GM19193 (cell line): Measurements from ENCODE around the gene MARCHF3.
A peak's percentile ranks its signal among the peaks of the same experiment; 100 is the strongest.

Source experiments
- POLR2A ChIP-seq: IDR thresholded peaks from 4 replicates; pipeline ENCODE4 v1.6.1; 2011; ENCODE audit not compliant: insufficient read depth, insufficient read length; ENCODE audit errors: extremely low read depth

The MARCHF3 gene

DNA sequence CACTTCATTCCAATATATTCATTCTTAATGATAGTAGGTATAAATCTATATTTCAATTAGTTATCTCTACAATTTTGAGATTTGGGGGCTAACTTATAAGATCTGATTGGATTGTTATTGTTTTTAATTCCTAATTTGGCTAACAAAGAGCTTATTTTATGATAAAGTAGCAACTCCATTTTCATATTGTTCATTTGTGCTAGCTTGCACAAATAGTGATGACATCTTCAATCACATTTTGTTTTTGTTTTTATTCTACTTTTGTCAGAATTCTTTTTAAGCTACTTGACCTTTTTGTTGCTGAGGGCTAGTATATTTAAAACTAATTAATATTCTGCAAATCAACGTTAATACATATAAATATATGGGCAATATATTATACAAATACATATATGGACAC is 22.8 kb downstream of the MARCHF3 start:
- no peak for TF ChIP-seq POLR2A

DNA sequence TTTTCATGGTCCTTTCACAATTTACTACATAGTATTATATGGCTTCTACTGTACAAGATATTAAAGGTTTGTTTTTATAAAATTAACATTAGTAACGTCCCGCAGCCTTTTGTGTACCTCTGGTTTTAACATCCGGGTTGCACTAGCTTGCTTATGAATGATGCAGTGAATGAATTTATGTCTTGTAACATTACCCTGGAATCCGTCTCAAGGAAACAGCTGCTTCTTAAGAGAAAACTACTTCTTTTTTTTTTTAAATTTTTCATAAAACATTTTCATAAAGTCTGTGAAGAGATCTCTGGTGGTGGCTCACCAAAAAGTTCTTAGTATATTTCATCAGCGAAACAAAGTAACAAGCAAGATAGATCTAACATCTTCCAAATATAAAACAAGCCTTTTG is 23.6 kb downstream of the MARCHF3 start:
- TF ChIP-seq POLR2A: no peak

DNA sequence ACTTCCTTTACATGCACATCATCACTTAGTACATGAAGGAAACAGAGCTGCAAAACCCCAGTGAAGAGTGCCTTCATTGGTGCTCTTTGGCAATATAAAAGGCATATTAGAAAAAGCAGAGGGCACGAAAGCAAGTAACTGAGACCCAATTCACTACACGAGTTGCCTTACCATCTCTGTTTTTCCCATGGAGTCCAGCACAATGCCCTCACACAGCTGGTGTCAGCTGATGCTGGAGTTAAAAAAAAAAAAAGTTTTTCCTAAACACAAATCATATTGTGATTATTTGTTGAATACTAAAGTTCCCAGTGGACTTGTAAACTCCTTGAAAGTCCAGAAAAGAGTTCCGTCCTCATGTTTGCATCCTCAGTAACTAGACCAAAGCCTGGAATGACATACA is 25.6 kb downstream of the MARCHF3 start:
- no peak for TF ChIP-seq POLR2A

GRCh38 chr5:127003798-127004495 is 26.4 kb downstream of the MARCHF3 start:
- TF ChIP-seq POLR2A: no peak

DNA sequence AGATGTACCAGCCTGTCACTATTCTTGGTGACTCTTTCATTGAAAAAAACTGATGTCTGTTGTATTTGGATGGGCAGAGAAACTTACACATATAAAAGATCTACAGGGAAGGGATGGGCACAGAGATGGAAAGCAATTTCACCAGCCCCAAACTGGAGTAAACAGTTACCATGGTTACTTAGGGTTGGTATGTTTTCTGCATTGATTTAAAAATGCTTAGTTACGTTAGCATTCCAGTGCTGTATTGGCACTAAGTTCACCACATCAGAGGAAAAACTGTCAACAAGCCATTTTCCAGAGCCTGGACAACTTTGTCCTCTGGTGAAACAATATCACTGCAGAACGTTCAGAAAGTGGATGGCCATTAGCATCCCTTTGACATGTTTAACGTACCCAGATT is 28.0 kb downstream of the MARCHF3 start:
- no peak for TF ChIP-seq POLR2A

DNA sequence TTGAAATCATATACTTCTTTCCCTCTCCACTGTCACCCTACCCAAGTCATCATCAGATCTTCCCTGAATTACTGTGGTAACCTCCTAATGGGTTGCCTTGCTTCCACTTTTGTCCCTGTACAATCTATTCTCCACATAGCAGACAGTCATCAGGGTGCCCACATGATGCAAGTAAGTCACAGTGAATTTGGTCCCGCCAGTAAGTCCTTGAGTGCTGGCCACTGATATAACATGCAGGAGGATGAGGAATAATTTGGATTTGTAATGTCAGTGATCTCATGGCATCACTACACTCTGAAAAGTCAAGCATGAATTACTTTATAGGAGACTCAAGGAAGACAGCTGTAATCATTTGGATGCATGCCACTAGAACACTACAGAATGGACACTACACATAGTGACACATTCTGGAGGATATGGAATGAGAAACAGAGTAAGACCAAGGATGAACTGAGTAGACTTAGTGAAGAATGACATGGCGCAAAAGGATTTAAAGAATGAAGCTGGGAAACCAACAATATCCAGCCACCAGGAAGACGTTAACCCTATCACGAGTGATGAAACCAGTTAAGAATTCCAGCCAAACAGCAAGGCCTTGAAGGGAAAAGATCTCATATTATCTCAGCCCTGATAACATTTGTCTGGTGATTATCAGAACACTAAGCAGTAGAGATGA is 28.6 kb downstream of the MARCHF3 start:
- TF ChIP-seq POLR2A: no peak

DNA sequence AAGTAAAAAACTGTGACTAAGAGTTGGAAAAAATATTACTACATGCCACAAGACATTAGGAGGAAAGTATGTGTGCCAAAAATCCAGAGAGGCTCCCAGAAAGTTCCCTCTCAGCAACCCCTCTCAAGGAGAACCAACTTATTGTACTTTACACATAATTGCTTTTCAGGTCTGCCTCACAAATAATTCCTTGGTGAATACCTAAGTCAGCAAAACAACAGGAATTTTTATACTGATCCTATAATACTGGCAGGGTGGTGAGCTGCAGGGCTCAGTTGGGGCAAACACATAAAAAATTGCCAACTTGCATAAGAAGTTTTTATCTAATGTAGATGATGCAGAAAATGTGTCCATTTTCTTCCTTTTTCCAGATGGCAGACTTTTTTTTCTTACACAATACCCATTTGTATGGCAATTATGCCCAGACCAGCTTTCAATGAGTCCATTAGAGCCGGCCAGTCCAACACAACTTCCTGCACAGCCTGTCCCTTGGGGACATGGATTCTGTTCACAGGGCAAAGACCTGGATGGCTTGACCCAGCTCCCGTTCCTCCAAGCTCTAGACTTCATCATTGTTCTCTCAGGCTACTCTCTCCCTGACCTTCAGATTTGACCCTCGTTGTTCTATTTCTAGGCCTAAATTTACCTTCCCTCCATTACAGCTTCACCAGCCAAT is 31.3 kb downstream of the MARCHF3 start:
- TF ChIP-seq POLR2A: no peak

GRCh38 chr5:126998201-126998631 is 32.1 kb downstream of the MARCHF3 start:
- peak; percentile 22 for TF ChIP-seq POLR2A

DNA sequence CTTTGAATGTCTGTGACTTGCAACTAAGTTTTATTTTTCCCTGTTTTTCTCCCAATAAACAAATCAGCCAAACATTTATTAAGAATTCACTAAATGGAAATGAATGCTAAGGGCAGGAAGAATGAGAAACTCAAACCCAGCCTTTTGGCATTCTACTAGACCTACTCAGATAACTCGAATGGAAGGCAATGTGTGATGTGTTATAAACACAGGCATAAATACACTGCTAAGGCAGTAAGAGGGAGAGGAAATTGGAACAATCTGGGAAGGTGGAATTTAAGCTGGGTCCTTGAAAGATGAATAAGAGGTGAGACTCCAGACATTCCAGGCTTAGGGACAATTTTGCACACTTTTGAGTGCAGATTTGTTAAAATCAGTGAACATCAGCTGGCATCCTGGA is 34.7 kb downstream of the MARCHF3 start:
- no peak for TF ChIP-seq POLR2A

- no peak for TF ChIP-seq POLR2A
These were observed 35.3 kb downstream of the MARCHF3 start for GRCh38 chr5:126995039-126995438.

- no peak for TF ChIP-seq POLR2A
These were observed 35.9 kb downstream of the MARCHF3 start for GRCh38 chr5:126994485-126994884.

DNA sequence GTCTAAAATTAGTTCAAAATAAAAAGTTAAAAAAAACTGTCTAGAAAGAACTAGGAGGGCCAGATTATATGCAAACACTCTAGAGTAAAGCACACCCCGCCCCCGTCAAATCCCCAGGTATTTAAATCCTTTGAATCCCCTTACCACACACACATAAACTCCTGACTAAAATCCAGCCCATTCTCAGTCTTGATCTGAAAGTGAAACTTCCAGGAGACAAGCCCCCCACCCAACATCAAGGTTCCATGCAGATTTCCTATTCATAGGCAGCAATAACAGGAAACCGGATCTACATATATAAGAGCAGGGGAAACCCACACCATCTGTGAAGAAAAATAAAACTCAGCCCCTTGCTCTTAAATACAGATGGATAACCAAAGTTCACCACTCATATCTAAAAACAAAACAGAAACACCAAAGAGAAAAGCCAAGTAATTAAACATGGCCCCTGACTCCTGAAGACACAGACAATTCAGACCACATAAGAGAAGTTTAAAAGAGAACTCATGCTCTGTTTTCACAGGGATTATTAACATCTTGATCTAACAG is 42.3 kb downstream of the MARCHF3 start:
- TF ChIP-seq POLR2A: no peak

GRCh38 chr5:126987271-126987899 is 43.0 kb downstream of the MARCHF3 start:
- TF ChIP-seq POLR2A: no peak

GRCh38 chr5:126984632-126985031 is 45.7 kb downstream of the MARCHF3 start:
- TF ChIP-seq POLR2A: no peak

GRCh38 chr5:126983874-126984266 is 46.5 kb downstream of the MARCHF3 start:
- TF ChIP-seq POLR2A: no peak
